Fibroblast of lung (primary cell): Measurements from ENCODE around the gene CBY3.

Source experiments
- EZH2 ChIP-seq: IDR thresholded peaks from 2 replicates; pipeline ENCODE4 v1.5.1; 2012; ENCODE audit warnings: low read length, control low read depth, mild to moderate bottlenecking; ENCODE audit errors: missing control alignments
- TF ChIP-seq, protein P1 (sequence below), 2 donors: IDR thresholded peaks in 1 of 2; conservative IDR thresholded peaks in 1 of 2; 1 replicate in 1 of 2; 2 replicates in 1 of 2; pipeline ENCODE4 v1.5.1; 2011 to 2012; ENCODE audit warnings: low read length in 2 of 2, control low read depth in 1 of 2, inconsistent platforms in 1 of 2, low read depth in 1 of 2, mild to moderate bottlenecking in 1 of 2

DNA sequence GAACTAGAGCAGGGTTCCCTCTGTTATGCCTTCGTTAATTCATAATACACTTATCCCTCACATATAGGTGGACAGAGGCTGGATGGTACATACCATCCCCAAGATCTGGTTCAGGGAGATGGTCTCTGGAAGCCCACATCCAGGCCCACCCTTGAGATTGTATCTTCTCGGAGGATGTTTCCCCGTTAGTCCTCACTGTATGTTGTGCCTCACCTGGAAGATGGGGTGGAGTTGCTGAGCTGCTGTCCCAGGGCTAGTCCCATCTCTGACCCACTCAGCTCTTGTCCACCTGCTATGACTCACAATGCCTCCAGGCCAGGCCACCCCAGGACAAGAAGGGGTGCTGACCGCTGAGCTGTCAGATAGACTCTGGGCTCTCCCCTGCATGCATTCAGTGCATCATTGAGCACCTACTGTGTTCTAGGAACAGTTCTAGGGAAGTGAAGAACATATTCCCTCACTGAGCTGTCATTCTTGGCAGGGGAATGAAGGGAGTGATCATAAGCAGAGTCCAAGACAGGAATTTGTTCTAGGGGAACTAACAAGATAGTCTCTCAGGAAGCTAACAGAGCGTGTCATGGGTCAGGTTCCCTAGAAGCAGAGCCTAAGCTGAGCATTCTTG, at the start of gene CBY3:
- TF ChIP-seq, protein P1, sequence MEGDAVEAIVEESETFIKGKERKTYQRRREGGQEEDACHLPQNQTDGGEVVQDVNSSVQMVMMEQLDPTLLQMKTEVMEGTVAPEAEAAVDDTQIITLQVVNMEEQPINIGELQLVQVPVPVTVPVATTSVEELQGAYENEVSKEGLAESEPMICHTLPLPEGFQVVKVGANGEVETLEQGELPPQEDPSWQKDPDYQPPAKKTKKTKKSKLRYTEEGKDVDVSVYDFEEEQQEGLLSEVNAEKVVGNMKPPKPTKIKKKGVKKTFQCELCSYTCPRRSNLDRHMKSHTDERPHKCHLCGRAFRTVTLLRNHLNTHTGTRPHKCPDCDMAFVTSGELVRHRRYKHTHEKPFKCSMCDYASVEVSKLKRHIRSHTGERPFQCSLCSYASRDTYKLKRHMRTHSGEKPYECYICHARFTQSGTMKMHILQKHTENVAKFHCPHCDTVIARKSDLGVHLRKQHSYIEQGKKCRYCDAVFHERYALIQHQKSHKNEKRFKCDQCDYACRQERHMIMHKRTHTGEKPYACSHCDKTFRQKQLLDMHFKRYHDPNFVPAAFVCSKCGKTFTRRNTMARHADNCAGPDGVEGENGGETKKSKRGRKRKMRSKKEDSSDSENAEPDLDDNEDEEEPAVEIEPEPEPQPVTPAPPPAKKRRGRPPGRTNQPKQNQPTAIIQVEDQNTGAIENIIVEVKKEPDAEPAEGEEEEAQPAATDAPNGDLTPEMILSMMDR (conservative IDR thresholded peaks at IDR 0.05 in 1 of 2, IDR thresholded peaks at IDR 0.05 in 1 of 2; ENCODE audit: low read depth in 1 of 2, low read length in 2 of 2), result no peak
- no peak for TF ChIP-seq EZH2
